ENCODE results near the gene CARMIL1. TPM values are rescaled to one million over a fixed set of nuclear protein-coding genes. Genes with fewer than 3 reads are reported as not detected.

Gene CARMIL1
- total RNA-seq, 2 donors from 2014 or later, result 11.9 to 13.7 TPM

- WGBS, 2 donors, result 79 to 86% methylated on average over 3 of the region's 3 CpGs
- no peaks in the 10 kb centered on the region for H3K27me3 ChIP-seq
- no peaks in the 10 kb centered on the region for H3K36me3 ChIP-seq (replicated peaks in 1 of 2; ENCODE audit: insufficient read depth in 1 of 2, low read depth in 2 of 2)
- H3K27ac ChIP-seq, result no peak overlapping the region
- H3K9me3 ChIP-seq, result no peaks in the 10 kb centered on the region
- DNase-seq (no peak), ATAC-seq (no peak)
- H3K4me1 ChIP-seq, result no peaks in the 10 kb centered on the region
- intact Hi-C loops (cut with DNase I), result no loop called here
- H3K4me3 ChIP-seq, result no peak overlapping the region
- no peak for TF ChIP-seq POLR2A (IDR thresholded peaks at IDR 0.05)
- no peak for TF ChIP-seq CTCF (IDR thresholded peaks at IDR 0.05)
Observed at GRCh38 chr6:25434921-25435320, 155.7 kb downstream of the CARMIL1 start.

GRCh38 chr6:25435416-25435985 is 156.3 kb downstream of the CARMIL1 start:
- H3K27me3 ChIP-seq, result no peaks in the 10 kb centered on the region
- intact Hi-C loops (cut with DNase I), result no loop called here
- no peaks in the 10 kb centered on the region for H3K9me3 ChIP-seq
- DNase-seq (no peak), ATAC-seq (no peak)
- no peak overlapping the region for H3K27ac ChIP-seq
- 63 to 66% methylated on average over 6 of the region's 6 CpGs for WGBS, 2 donors
- H3K36me3 ChIP-seq (replicated peaks in 1 of 2; ENCODE audit: insufficient read depth in 1 of 2, low read depth in 2 of 2), result no peaks in the 10 kb centered on the region
- H3K4me3 ChIP-seq, result no peak overlapping the region
- no peaks in the 10 kb centered on the region for H3K4me1 ChIP-seq
- no peak for TF ChIP-seq POLR2A (IDR thresholded peaks at IDR 0.05)
- no peak for TF ChIP-seq CTCF (IDR thresholded peaks at IDR 0.05)

- intact Hi-C loops (cut with DNase I), result no loop called here
- 92 to 99% methylated on average over 4 of the region's 4 CpGs for WGBS, 2 donors
- Histone ChIP-seq H3K27me3 (no peaks in the 10 kb centered on the region), H3K4me1 (peaks cover 4% of the 10 kb centered on the region), H3K36me3 (replicated peaks in 1 of 2; ENCODE audit: insufficient read depth in 1 of 2, low read depth in 2 of 2) (no peaks in the 10 kb centered on the region), H3K9me3 (no peaks in the 10 kb centered on the region), H3K27ac (no peak overlapping the region), H3K4me3 (no peak overlapping the region)
- no peak for DNase-seq
- ATAC-seq, result no peak
- TF ChIP-seq CTCF (IDR thresholded peaks at IDR 0.05) (no peak), POLR2A (IDR thresholded peaks at IDR 0.05) (no peak)
Observed at GRCh38 chr6:25436760-25437159, 157.6 kb downstream of the CARMIL1 start.

- no peak overlapping the region for H3K27ac ChIP-seq
- no peak for DNase-seq
- 93 to 100% methylated on average over 1 of the region's 1 CpG for WGBS, 2 donors
- no peak for ATAC-seq
- TF ChIP-seq POLR2A (IDR thresholded peaks at IDR 0.05) (no peak), CTCF (IDR thresholded peaks at IDR 0.05) (no peak)
- no peaks in the 10 kb centered on the region for H3K9me3 ChIP-seq
- intact Hi-C loops (cut with DNase I), result no loop called here
- H3K4me3 ChIP-seq, result no peak overlapping the region
- peaks cover 5% of the 10 kb centered on the region for H3K4me1 ChIP-seq
- no peaks in the 10 kb centered on the region for H3K36me3 ChIP-seq (replicated peaks in 1 of 2; ENCODE audit: insufficient read depth in 1 of 2, low read depth in 2 of 2)
- H3K27me3 ChIP-seq, result no peaks in the 10 kb centered on the region
Observed at GRCh38 chr6:25439368-25439767, 160.2 kb downstream of the CARMIL1 start.

GRCh38 chr6:25441663-25442270 is 162.6 kb downstream of the CARMIL1 start:
- ATAC-seq, result no peak

More at GRCh38 chr6:25441663-25442270, 162.6 kb downstream of the CARMIL1 start:
- no peak for DNase-seq
- Histone ChIP-seq H3K4me1 (peaks cover 5% of the 10 kb centered on the region), H3K36me3 (replicated peaks in 1 of 2; ENCODE audit: insufficient read depth in 1 of 2, low read depth in 2 of 2) (no peaks in the 10 kb centered on the region), H3K27ac (no peak overlapping the region), H3K27me3 (no peaks in the 10 kb centered on the region), H3K4me3 (no peak overlapping the region), H3K9me3 (no peaks in the 10 kb centered on the region)
- TF ChIP-seq CTCF (IDR thresholded peaks at IDR 0.05) (no peak), POLR2A (IDR thresholded peaks at IDR 0.05) (no peak)
- WGBS, 2 donors, result 6 to 11% methylated on average over 1 of the region's 1 CpG
- intact Hi-C loops (cut with DNase I), result no loop called here
